Neural cell (in vitro differentiated cells): ENCODE data around the gene GABRB1. TPM values are rescaled to one million over a fixed set of nuclear protein-coding genes. Genes with fewer than 3 reads are reported as not detected.

Experiments used
- H2AFZ ChIP-seq: fragments of 200-600, 300-800 bp; sonication (generic), shearing (Covaris generic); 2 replicates; pipeline ENCODE4 v1.6.0; 2014; ENCODE audit warnings: low read depth, mild to moderate bottlenecking, antibody characterized with exemption, low read length, moderate library complexity
- H3F3A ChIP-seq: fragments of 200-600 bp; shearing (Covaris generic); 2 replicates; pipeline ENCODE4 v1.6.1; 2016; ENCODE audit warnings: mild to moderate bottlenecking, moderate library complexity, mixed read lengths, antibody characterized with exemption, low read length; ENCODE audit not compliant: insufficient read depth, poor library complexity, severe bottlenecking
- H3K27ac ChIP-seq: fragments of 200-600, 300-800 bp; sonication (generic), shearing (Covaris generic); 2 replicates; pipeline ENCODE4 v1.5.1; 2014; ENCODE audit warnings: mild to moderate bottlenecking, low read length, moderate library complexity
- H3K27me3 ChIP-seq: fragments of 300-800, 200-600 bp; sonication (generic), shearing (Covaris generic); 2 replicates; pipeline ENCODE4 v1.6.0; 2014; ENCODE audit warnings: mild to moderate bottlenecking, low read depth, low read length, moderate library complexity; ENCODE audit not compliant: insufficient read depth
- H3K36me3 ChIP-seq: fragments of 300-800, 200-600 bp; sonication (generic), shearing (Covaris generic); 2 replicates; pipeline ENCODE4 v1.5.1; 2014; ENCODE audit warnings: mild to moderate bottlenecking, antibody characterized with exemption, low read length, moderate library complexity; ENCODE audit not compliant: insufficient read depth
- H3K4me2 ChIP-seq: fragments of 300-800, 200-600 bp; sonication (generic), shearing (Covaris generic); 2 replicates; pipeline ENCODE4 v1.6.0; 2014; ENCODE audit warnings: mild to moderate bottlenecking, low read length
- H3K4me3 ChIP-seq: fragments of 300-800, 200-600 bp; sonication (generic), shearing (Covaris generic); 2 replicates; pipeline ENCODE4 v1.5.1; 2014; ENCODE audit warnings: mild to moderate bottlenecking, low read length, moderate library complexity
- H3K79me2 ChIP-seq: fragments of 200-600 bp; shearing (Covaris generic); replicated peaks from 2 replicates; pipeline ENCODE4 v1.6.0; 2014; ENCODE audit warnings: mild to moderate bottlenecking, low read length, moderate library complexity; ENCODE audit not compliant: insufficient read depth
- H3K9ac ChIP-seq: fragments of 300-800, 200-600 bp; sonication (generic), shearing (Covaris generic); 2 replicates; pipeline ENCODE4 v1.6.1; 2016; ENCODE audit warnings: mild to moderate bottlenecking, low read length, mixed read lengths
- H3K9me2 ChIP-seq: fragments of 200-600 bp; shearing (Covaris generic); 2 replicates; pipeline ENCODE4 v1.6.1; 2016; ENCODE audit warnings: mild to moderate bottlenecking, low read length, mixed read lengths; ENCODE audit not compliant: insufficient read depth
- H3K9me3 ChIP-seq: fragments of 200-600, 300-800 bp; sonication (generic), shearing (Covaris generic); 2 replicates; pipeline ENCODE4 v1.6.1; 2016; ENCODE audit warnings: mild to moderate bottlenecking, mixed run types, low read length, moderate library complexity, mixed read lengths
- H4K20me1 ChIP-seq: fragments of 200-600 bp; shearing (Covaris generic); 2 replicates; pipeline ENCODE4 v1.6.1; 2016; ENCODE audit warnings: mild to moderate bottlenecking, mixed run types; ENCODE audit not compliant: insufficient read depth
- EP300 ChIP-seq: fragments of 450-650 bp; conservative IDR thresholded peaks from 2 replicates; pipeline ENCODE4 v1.6.1; 2014; ENCODE audit warnings: antibody characterized with exemption, mild to moderate bottlenecking, moderate library complexity; ENCODE audit not compliant: poor library complexity, severe bottlenecking
- EZH2 ChIP-seq: fragments of 200-600, 300-800 bp; shearing (Covaris generic), sonication (generic); IDR thresholded peaks from 2 replicates; pipeline ENCODE4 v1.6.1; 2014; ENCODE audit warnings: antibody characterized with exemption, low read length, borderline replicate concordance, mild to moderate bottlenecking; ENCODE audit not compliant: insufficient read depth, poor library complexity, severe bottlenecking
- MXI1 ChIP-seq: fragments of 450-650 bp; conservative IDR thresholded peaks from 2 replicates; pipeline ENCODE4 v1.6.1; 2014; ENCODE audit warnings: antibody characterized with exemption, mild to moderate bottlenecking; ENCODE audit not compliant: poor library complexity, severe bottlenecking
- POLR2AphosphoS5 ChIP-seq: IDR thresholded peaks from 2 replicates; pipeline ENCODE4 v1.6.1; 2012
- RAD21 ChIP-seq: fragments of 450-650 bp; conservative IDR thresholded peaks from 2 replicates; pipeline ENCODE4 v1.6.1; 2014; ENCODE audit warnings: antibody characterized with exemption, mild to moderate bottlenecking, moderate library complexity
- SMC3 ChIP-seq: fragments of 450-650 bp; conservative IDR thresholded peaks from 2 replicates; pipeline ENCODE4 v1.6.1; 2014; ENCODE audit warnings: antibody characterized with exemption, mild to moderate bottlenecking, moderate library complexity; ENCODE audit not compliant: poor library complexity
- TAF1 ChIP-seq: IDR thresholded peaks from 2 replicates; pipeline ENCODE4 v1.6.1; 2012; ENCODE audit warnings: low read depth
- polyA plus RNA-seq: library from polyadenylated mRNA; depleted of rRNA; stranded (reverse); fragments of >200 nt; gene quantifications from 2 replicates; pipeline ENCODE4 v1.2.3, GENCODE V29; 2014
- TF ChIP-seq, protein P1 (sequence below): fragments of 450-650 bp; IDR thresholded peaks from 2 replicates; pipeline ENCODE4 v1.5.1; 2014; ENCODE audit warnings: antibody characterized with exemption, mild to moderate bottlenecking, moderate library complexity; ENCODE audit not compliant: poor library complexity, severe bottlenecking
- TF ChIP-seq, protein P2 (sequence below): IDR thresholded peaks from 2 replicates; pipeline ENCODE4 v1.6.1; 2012; ENCODE audit warnings: borderline replicate concordance

Gene GABRB1
- polyA plus RNA-seq, 1 donor from 2014 or later: 1.0 TPM

DNA sequence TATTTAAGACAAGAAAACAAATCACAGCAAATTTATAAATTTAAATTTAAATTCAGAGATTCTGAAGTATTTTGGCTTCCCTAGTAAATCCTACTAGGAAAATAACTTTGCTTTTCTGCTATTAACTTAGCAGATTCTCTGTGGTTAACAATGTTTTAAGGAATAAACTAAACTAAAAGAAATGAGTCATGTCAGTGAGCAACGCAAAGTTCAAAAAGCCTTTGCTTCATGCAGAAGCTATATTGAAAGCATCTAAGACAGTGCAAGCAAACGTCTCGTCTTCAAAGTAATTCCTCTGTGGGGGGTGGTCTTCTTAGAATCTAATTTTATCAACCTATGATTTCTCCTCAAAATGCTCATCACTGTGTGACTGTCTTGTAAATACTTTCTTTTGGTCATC is 30.1 kb downstream of the GABRB1 start:
- TF ChIP-seq POLR2AphosphoS5 (no peak), EZH2 (no peak), MXI1 (no peak), SMC3 (no peak), RAD21 (no peak), EP300 (no peak), TAF1 (no peak)
- TF ChIP-seq, protein P1, sequence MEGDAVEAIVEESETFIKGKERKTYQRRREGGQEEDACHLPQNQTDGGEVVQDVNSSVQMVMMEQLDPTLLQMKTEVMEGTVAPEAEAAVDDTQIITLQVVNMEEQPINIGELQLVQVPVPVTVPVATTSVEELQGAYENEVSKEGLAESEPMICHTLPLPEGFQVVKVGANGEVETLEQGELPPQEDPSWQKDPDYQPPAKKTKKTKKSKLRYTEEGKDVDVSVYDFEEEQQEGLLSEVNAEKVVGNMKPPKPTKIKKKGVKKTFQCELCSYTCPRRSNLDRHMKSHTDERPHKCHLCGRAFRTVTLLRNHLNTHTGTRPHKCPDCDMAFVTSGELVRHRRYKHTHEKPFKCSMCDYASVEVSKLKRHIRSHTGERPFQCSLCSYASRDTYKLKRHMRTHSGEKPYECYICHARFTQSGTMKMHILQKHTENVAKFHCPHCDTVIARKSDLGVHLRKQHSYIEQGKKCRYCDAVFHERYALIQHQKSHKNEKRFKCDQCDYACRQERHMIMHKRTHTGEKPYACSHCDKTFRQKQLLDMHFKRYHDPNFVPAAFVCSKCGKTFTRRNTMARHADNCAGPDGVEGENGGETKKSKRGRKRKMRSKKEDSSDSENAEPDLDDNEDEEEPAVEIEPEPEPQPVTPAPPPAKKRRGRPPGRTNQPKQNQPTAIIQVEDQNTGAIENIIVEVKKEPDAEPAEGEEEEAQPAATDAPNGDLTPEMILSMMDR: no peak
- TF ChIP-seq, protein P2, sequence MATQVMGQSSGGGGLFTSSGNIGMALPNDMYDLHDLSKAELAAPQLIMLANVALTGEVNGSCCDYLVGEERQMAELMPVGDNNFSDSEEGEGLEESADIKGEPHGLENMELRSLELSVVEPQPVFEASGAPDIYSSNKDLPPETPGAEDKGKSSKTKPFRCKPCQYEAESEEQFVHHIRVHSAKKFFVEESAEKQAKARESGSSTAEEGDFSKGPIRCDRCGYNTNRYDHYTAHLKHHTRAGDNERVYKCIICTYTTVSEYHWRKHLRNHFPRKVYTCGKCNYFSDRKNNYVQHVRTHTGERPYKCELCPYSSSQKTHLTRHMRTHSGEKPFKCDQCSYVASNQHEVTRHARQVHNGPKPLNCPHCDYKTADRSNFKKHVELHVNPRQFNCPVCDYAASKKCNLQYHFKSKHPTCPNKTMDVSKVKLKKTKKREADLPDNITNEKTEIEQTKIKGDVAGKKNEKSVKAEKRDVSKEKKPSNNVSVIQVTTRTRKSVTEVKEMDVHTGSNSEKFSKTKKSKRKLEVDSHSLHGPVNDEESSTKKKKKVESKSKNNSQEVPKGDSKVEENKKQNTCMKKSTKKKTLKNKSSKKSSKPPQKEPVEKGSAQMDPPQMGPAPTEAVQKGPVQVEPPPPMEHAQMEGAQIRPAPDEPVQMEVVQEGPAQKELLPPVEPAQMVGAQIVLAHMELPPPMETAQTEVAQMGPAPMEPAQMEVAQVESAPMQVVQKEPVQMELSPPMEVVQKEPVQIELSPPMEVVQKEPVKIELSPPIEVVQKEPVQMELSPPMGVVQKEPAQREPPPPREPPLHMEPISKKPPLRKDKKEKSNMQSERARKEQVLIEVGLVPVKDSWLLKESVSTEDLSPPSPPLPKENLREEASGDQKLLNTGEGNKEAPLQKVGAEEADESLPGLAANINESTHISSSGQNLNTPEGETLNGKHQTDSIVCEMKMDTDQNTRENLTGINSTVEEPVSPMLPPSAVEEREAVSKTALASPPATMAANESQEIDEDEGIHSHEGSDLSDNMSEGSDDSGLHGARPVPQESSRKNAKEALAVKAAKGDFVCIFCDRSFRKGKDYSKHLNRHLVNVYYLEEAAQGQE: no peak
- Histone ChIP-seq H3K9me3 (no peaks in the 10 kb centered on the region), H3K27ac (peak overlapping the region; percentile 0), H2AFZ (no peak overlapping the region), H3K4me3 (no peak overlapping the region), H3K79me2 (no peaks in the 10 kb centered on the region), H4K20me1 (no peaks in the 10 kb centered on the region), H3K9me2 (no peaks in the 10 kb centered on the region), H3K36me3 (no peaks in the 10 kb centered on the region), H3K9ac (no peak overlapping the region), H3F3A (no peaks in the 10 kb centered on the region), H3K27me3 (no peaks in the 10 kb centered on the region), H3K4me2 (no peak overlapping the region)

DNA sequence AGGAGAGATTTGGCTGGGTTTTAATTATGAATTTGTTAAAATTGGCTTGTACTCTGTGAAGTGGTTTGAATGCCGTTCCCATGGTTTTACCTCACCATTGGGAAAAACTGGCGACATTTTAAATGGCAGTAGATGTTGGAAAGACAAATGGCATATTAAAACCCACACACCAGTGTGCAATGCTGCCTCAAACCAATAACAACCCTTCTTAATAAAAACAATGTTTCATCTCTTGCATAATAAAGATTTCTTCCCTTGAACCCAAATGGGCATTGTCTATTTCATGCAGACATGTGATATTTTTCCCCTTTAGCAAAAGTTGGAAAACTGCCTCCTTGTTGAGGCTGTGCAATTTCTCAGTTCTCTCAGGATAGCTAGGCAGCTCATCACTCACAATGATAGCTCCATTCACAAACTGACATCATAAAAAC is 33.7 kb downstream of the GABRB1 start:
- Histone ChIP-seq H3F3A (no peaks in the 10 kb centered on the region), H3K9me3 (no peaks in the 10 kb centered on the region), H3K36me3 (no peaks in the 10 kb centered on the region), H3K9me2 (no peaks in the 10 kb centered on the region), H2AFZ (no peak overlapping the region), H3K79me2 (no peaks in the 10 kb centered on the region), H4K20me1 (no peaks in the 10 kb centered on the region), H3K4me2 (no peak overlapping the region), H3K9ac (no peak overlapping the region), H3K27me3 (no peaks in the 10 kb centered on the region), H3K27ac (no peak overlapping the region), H3K4me3 (no peak overlapping the region)
- TF ChIP-seq POLR2AphosphoS5 (peak; percentile 30), EP300 (peak; percentile 71), TAF1 (no peak), MXI1 (no peak)
- TF ChIP-seq, protein P1: no peak
